ENCODE results near the gene FAM228A. TPM values are rescaled to one million over a fixed set of nuclear protein-coding genes. Genes with fewer than 3 reads are reported as not detected.

The FAM228A gene
- total RNA-seq, 6 donors from 2014 or later, result 0.17 to 3.1 (median 1.6) TPM

DNA sequence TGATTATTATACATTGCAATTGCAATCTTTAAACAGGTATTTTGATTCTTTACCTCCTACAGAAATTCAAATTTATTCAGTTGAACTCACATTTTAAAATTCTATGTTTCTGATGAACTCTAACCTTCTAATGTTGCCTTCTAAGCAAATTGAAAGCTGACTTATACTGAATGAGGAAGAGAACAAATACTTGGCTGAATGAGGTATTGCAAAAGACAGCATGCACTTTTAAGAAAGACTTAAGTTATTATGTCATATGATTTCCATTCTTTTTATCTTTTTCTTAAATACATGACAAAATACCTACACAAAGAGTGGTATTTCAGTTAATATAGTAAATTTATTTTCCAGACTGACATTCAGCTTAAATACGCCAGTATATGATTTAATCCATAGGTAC is 64.7 kb downstream of the FAM228A start:
- peaks cover 0 to 13% (median 2%) of the 10 kb centered on the region in 4 donors for H3K4me1 ChIP-seq
- no peaks in the 10 kb centered on the region for H3K9me3 ChIP-seq
- 89 to 100% methylated on average over 1 of the region's 1 CpG for WGBS, 2 donors
- H3K36me3 ChIP-seq, result peaks cover 0 to 36% (median 3%) of the 10 kb centered on the region in 4 donors
- ATAC-seq (ENCODE audit: low FRiP score in 2 of 2) (no peak), DNase-seq (no peak)
- no peak overlapping the region for H3K27ac ChIP-seq
- no peak for TF ChIP-seq POLR2A (IDR thresholded peaks at IDR 0.05)
- TF ChIP-seq, protein P1, sequence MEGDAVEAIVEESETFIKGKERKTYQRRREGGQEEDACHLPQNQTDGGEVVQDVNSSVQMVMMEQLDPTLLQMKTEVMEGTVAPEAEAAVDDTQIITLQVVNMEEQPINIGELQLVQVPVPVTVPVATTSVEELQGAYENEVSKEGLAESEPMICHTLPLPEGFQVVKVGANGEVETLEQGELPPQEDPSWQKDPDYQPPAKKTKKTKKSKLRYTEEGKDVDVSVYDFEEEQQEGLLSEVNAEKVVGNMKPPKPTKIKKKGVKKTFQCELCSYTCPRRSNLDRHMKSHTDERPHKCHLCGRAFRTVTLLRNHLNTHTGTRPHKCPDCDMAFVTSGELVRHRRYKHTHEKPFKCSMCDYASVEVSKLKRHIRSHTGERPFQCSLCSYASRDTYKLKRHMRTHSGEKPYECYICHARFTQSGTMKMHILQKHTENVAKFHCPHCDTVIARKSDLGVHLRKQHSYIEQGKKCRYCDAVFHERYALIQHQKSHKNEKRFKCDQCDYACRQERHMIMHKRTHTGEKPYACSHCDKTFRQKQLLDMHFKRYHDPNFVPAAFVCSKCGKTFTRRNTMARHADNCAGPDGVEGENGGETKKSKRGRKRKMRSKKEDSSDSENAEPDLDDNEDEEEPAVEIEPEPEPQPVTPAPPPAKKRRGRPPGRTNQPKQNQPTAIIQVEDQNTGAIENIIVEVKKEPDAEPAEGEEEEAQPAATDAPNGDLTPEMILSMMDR (IDR thresholded peaks at IDR 0.05), result no peak
- TF ChIP-seq EP300 (IDR thresholded peaks at IDR 0.05), result no peak
- no peak for TF ChIP-seq POLR2AphosphoS5 (IDR thresholded peaks at IDR 0.05)
- H3K4me3 ChIP-seq, result no peak overlapping the region
- no peaks in the 10 kb centered on the region for H3K27me3 ChIP-seq

Other genes starting within 250 kb of the FAM228A start
- gene ATAD2B, start 247.9 kb upstream of the FAM228A start, total RNA-seq, result 10 to 100 TPM; 17.8 to 51.3 (median 25.3) TPM
- gene UBXN2A, start 234.6 kb upstream of the FAM228A start, total RNA-seq, result 10 to 100 TPM in 3 of 6 donors, 1 to 10 TPM in 3; 6.3 to 16.8 (median 10.5) TPM
- gene MFSD2B, start 165.0 kb upstream of the FAM228A start, total RNA-seq, result 1 to 10 TPM in 1 of 6 donors, under 1 TPM in 4, not detected in 1; 0.40 to 1.8 (median 0.76) TPM
- gene WDCP, start 127.7 kb upstream of the FAM228A start, total RNA-seq, result 10 to 100 TPM in 1 of 6 donors, 1 to 10 TPM in 5; 1.0 to 10.6 (median 4.6) TPM
- gene FKBP1B, start 125.3 kb upstream of the FAM228A start, total RNA-seq, result 10 to 100 TPM in 5 of 6 donors, 1 to 10 TPM in 1; 7.3 to 27.3 (median 15.0) TPM
- gene SF3B6, start 98.7 kb upstream of the FAM228A start, total RNA-seq, result 10 to 100 TPM; 38.8 to 93.7 (median 64.7) TPM
- 100 to 1,000 TPM in 1 of 6 donors, 10 to 100 TPM in 5; 27.0 to 110 (median 69.6) TPM for gene TP53I3, start 90.2 kb upstream of the FAM228A start, total RNA-seq
- gene PFN4, start 51.7 kb upstream of the FAM228A start, total RNA-seq, result under 1 TPM in 2 of 6 donors, not detected in 4; 0.54 TPM
- gene FAM228B, start 51.6 kb upstream of the FAM228A start, total RNA-seq, result 10 to 100 TPM; 15.5 to 28.3 (median 22.8) TPM
- 100 to 1,000 TPM in 2 of 6 donors, 10 to 100 TPM in 4; 73.4 to 119 (median 91.3) TPM for gene ITSN2, start 185.5 kb downstream of the FAM228A start, total RNA-seq